Measurements from ENCODE around the gene DYSF.

Gene DYSF

GRCh38 chr2:71602115-71602495, 148.7 kb downstream of the DYSF start:
- no peak overlapping the region for H3K4me3 ChIP-seq (ENCODE audit: low read length)
- no peak for DNase-seq
- H3K9ac ChIP-seq (ENCODE audit: low read length), result no peak overlapping the region
- no peak overlapping the region for H3K4me2 ChIP-seq (ENCODE audit: low read depth, low read length)
- no peaks in the 10 kb centered on the region for H3K27me3 ChIP-seq (replicated peaks; ENCODE audit: insufficient read depth, low read length)
- no peaks in the 10 kb centered on the region for H3K79me2 ChIP-seq (ENCODE audit: low read length)
- no peaks in the 10 kb centered on the region for H3K9me2 ChIP-seq (replicated peaks; ENCODE audit: insufficient read depth, low read length)
- H2AFZ ChIP-seq (ENCODE audit: low read length), result no peak overlapping the region
- H4K20me1 ChIP-seq (ENCODE audit: insufficient read depth, low read length), result no peaks in the 10 kb centered on the region
- no peaks in the 10 kb centered on the region for H3K36me3 ChIP-seq (replicated peaks; ENCODE audit: insufficient read depth, low read length)
- no peaks in the 10 kb centered on the region for H3F3A ChIP-seq (ENCODE audit: insufficient read depth, low read length)
- H3K4me1 ChIP-seq (ENCODE audit: low read length), result no peaks in the 10 kb centered on the region
- TF ChIP-seq EZH2phosphoT487 (IDR thresholded peaks at IDR 0.05; ENCODE audit: low read length), result no peak
- no peak for TF ChIP-seq EZH2 (optimal IDR thresholded peaks at IDR 0.05; ENCODE audit: low read depth, low read length)
- TF ChIP-seq CTCF (IDR thresholded peaks at IDR 0.05; ENCODE audit: low read length), result no peak
- H3K9me3 ChIP-seq (replicated peaks; ENCODE audit: insufficient read depth, low read length), result no peaks in the 10 kb centered on the region
- H3K27ac ChIP-seq (ENCODE audit: low read length), result no peak overlapping the region

- Histone ChIP-seq H3K27me3 (replicated peaks; ENCODE audit: insufficient read depth, low read length) (no peaks in the 10 kb centered on the region), H4K20me1 (ENCODE audit: insufficient read depth, low read length) (no peaks in the 10 kb centered on the region), H3K4me3 (ENCODE audit: low read length) (no peak overlapping the region), H3K9me3 (replicated peaks; ENCODE audit: insufficient read depth, low read length) (no peaks in the 10 kb centered on the region), H3K4me1 (ENCODE audit: low read length) (no peaks in the 10 kb centered on the region), H3K4me2 (ENCODE audit: low read depth, low read length) (no peak overlapping the region), H3F3A (ENCODE audit: insufficient read depth, low read length) (no peaks in the 10 kb centered on the region), H3K9ac (ENCODE audit: low read length) (no peak overlapping the region), H3K27ac (ENCODE audit: low read length) (no peak overlapping the region), H3K79me2 (ENCODE audit: low read length) (no peaks in the 10 kb centered on the region), H3K36me3 (replicated peaks; ENCODE audit: insufficient read depth, low read length) (no peaks in the 10 kb centered on the region), H3K9me2 (replicated peaks; ENCODE audit: insufficient read depth, low read length) (no peaks in the 10 kb centered on the region), H2AFZ (ENCODE audit: low read length) (no peak overlapping the region)
- no peak for DNase-seq
- no peak for TF ChIP-seq CTCF (IDR thresholded peaks at IDR 0.05; ENCODE audit: low read length)
- no peak for TF ChIP-seq EZH2 (optimal IDR thresholded peaks at IDR 0.05; ENCODE audit: low read depth, low read length)
- TF ChIP-seq EZH2phosphoT487 (IDR thresholded peaks at IDR 0.05; ENCODE audit: low read length), result no peak
Observed at GRCh38 chr2:71602581-71602980, 149.2 kb downstream of the DYSF start.

- TF ChIP-seq CTCF (IDR thresholded peaks at IDR 0.05; ENCODE audit: low read length) (no peak), EZH2 (optimal IDR thresholded peaks at IDR 0.05; ENCODE audit: low read depth, low read length) (no peak), EZH2phosphoT487 (IDR thresholded peaks at IDR 0.05; ENCODE audit: low read length) (no peak)
- H3K9me2 ChIP-seq (replicated peaks; ENCODE audit: insufficient read depth, low read length), result no peaks in the 10 kb centered on the region
- no peaks in the 10 kb centered on the region for H3K27me3 ChIP-seq (replicated peaks; ENCODE audit: insufficient read depth, low read length)
- H3K79me2 ChIP-seq (ENCODE audit: low read length), result no peaks in the 10 kb centered on the region
- no peaks in the 10 kb centered on the region for H4K20me1 ChIP-seq (ENCODE audit: insufficient read depth, low read length)
- no peak for DNase-seq
- H2AFZ ChIP-seq (ENCODE audit: low read length), result no peak overlapping the region
- H3K27ac ChIP-seq (ENCODE audit: low read length), result no peak overlapping the region
- no peak overlapping the region for H3K9ac ChIP-seq (ENCODE audit: low read length)
- H3K4me3 ChIP-seq (ENCODE audit: low read length), result no peak overlapping the region
- H3K36me3 ChIP-seq (replicated peaks; ENCODE audit: insufficient read depth, low read length), result no peaks in the 10 kb centered on the region
- H3F3A ChIP-seq (ENCODE audit: insufficient read depth, low read length), result no peaks in the 10 kb centered on the region
- H3K4me1 ChIP-seq (ENCODE audit: low read length), result no peaks in the 10 kb centered on the region
- no peak overlapping the region for H3K4me2 ChIP-seq (ENCODE audit: low read depth, low read length)
- H3K9me3 ChIP-seq (replicated peaks; ENCODE audit: insufficient read depth, low read length), result no peaks in the 10 kb centered on the region
Observed at GRCh38 chr2:71603311-71603811, 150.0 kb downstream of the DYSF start.
